GM21390 (cell line): ENCODE measurements around the gene DAPK1.

Experiments used
- ATAC-seq: cut with Tn5 transposase; IDR thresholded peaks from one replicate; pipeline ENCODE4 v1.9.1; 2021; ENCODE audit not compliant: unreplicated experiment

Gene DAPK1

DNA sequence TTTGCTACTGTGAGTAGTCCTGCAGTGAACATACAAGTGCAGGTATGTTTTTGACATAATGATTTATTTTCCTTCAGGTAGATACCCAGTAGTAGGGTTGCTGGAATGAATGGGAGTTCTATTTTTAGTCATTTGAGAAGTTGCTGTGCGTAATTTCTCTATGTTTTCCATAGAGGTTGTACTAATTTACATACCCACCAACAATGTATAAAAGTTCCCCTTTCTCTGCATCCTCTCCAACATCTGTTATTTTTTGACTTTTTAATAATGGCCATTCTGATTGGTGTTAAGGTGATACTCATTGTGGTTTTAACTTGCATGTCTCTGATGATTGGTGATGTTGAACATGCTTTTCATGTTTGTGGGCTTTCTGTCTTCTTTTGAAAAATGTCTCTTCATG lies 163.6 kb downstream of the DAPK1 start:
- ATAC-seq, result no peak

DNA sequence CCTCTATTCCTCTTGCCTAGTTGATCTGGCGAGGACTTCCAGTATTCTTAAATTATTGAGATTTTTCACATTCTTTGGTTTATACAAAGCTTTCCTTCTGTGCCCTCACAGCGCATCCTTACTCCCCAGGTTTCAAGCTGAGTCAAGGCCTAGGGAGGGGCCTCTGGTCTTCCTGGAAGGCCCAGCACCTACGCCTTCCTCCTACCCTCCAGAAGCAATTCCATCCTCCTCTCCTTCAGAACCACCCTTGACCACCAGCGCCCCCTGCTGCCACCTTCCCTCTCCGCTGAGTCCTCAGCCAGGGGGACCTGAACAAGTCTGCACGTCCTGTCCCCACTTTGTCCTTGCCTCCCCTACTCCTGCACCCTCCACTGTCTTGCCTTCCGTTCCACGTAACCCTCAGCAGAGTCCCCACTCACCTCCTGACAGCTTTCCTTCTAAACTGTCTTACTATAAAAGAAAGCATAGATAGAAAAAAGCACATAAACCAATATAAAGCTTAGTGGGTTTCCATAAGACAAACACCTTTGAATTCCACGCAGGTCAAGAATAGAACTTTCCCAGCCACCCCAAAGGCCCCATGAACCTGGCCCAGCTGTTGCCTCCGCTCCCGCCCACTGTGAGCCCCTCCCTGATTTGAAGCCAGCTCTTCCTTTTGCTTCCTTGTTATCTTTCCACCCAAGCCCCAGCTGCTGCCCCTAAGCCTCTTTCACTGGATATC lies 165.3 kb downstream of the DAPK1 start:
- no peak for ATAC-seq

DNA sequence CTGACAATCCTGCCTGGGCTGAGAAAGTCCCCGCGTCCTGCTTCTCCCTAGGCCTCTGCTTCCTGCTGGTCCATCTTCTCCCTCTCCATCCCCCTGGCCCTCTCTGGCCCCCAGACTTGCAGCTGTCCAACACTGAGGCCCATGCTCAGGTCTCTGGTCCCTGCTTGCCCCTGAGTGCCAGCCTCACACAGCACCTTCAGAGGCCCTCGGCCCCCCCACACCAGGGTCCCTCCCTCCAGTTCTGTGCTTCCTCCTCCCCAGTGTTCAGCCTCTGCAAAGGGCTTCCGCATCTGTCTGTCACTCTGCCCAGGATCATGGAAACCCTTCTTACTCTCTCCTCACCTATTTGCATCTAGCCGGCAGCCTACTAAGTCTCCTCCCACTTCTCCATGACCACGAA lies 165.9 kb downstream of the DAPK1 start:
- ATAC-seq, result no peak

DNA sequence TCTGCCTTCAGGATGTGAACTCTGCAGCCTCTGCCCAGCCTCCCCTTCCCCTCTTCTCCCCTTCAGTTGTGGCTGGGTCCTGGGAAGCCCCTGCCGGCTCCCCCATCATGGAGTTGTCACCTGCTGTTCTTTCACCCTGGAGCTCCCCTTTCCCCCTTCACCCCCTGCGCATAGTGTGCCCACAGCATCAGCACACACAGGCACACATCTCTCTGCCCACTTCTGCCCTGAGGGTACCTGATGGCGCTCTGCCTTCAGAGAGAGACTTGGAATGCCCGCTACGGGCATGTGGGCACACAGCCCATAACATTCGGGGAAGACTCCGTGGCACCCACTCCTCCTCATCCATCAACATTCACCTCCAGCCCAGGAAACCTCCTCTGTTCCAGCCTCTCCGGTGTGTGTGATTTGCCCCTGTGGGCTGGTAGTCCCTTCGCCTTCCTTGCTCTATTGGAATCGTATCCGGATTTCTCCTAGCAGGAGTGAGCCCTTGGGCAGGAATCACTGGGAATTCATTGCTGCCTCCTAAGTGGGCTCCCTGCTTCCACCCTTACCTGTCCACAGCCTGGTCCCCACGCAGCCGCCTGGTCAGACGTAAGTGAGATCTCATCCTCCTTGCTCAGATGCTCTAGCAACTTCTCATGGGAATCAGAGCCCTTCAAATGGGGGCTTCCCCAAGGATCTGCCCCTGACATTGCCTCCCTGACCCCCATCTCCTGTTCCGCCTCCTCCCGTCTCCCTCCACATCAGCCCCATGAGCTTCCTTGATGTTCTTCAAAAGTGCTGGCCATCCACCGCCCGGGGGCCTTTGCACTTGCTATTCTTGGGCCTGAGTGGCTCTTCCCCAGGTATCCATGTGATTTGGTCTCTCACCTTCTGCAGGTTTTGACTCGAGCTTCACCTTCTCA lies 166.7 kb downstream of the DAPK1 start:
- no peak for ATAC-seq

DNA sequence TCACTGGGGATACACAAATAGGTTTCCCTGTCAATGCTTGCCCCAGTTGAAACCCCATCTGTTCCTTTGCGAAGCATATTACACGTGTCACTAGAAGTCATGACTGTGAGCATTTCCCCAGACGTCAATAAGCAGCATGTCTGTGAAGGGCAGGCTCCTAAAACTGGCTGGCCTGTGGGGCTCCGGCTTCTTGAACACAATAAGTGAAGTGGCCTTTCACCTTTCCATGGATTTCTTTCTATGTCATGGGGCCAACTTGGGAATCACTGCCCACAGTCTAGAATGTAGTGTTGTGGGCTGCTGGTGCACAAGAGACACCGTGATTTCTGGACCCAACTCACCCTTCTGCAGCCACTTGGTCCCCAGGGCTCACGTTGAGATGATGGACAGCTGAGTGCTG lies 167.8 kb downstream of the DAPK1 start:
- ATAC-seq, result no peak

DNA sequence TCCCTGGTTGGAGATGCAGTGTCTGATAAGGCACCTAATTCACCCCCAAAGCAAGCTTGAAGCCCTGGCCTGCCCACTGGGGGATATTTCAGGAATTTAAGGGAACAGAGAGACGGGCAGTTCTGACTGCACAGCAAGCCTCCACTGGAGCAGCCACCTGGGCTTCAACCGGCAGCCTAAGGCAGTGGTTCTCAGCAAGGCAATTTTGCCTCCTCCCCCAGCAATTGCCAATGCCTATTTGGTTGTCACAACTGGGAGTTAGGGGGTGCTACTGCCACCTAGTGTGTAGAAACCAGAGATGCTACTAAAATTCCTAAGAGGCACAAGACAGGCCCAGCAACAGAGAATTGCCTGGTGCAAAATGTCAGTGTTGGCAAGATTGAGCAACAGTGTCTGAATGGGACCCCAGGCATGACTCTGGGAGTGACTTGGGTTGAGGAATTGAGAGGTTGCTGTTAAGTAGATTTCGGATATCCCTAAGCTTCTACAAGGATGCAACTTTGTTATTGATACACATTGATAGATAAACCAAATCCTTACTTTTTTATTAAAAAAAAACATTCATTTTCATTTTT lies 169.6 kb downstream of the DAPK1 start:
- no peak for ATAC-seq

DNA sequence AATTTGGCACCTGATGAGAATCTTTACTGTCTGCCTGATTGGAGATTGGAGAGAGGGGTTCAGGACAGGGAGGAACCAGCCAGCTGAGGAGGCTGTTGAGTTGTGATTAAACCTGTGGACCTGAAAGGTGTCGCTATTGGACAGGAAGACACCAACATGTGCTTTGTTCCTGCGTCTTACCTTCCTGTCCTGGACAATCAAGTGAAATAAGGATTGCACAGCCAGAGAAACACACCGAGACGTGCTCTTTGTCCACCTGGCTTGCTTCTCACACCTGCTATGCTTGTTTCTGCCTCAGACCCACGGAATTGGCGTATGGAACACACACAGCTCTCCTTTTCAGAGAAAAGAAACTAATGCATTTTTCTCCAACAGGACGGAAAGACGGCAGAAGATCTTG lies 170.6 kb downstream of the DAPK1 start:
- ATAC-seq, result no peak

DNA sequence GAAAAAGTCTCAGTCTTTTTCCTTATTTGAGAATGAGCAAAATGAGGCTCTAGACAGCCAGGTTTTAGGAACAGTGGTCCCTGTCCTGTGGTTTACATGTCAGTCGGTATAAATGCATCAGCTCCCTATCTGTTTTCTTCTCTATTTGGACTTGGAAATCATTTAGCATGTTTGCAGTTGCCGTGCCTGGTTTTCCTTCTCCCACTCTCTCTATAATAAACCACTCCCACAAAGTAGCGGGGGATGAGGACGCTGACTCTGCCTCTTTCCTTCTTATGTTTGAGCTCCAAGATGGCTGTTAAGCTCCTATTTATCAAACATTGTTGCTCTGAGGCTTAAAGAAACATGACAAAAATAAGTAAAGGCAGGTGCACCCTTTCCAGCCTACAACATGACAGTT lies 171.1 kb downstream of the DAPK1 start:
- no peak for ATAC-seq

DNA sequence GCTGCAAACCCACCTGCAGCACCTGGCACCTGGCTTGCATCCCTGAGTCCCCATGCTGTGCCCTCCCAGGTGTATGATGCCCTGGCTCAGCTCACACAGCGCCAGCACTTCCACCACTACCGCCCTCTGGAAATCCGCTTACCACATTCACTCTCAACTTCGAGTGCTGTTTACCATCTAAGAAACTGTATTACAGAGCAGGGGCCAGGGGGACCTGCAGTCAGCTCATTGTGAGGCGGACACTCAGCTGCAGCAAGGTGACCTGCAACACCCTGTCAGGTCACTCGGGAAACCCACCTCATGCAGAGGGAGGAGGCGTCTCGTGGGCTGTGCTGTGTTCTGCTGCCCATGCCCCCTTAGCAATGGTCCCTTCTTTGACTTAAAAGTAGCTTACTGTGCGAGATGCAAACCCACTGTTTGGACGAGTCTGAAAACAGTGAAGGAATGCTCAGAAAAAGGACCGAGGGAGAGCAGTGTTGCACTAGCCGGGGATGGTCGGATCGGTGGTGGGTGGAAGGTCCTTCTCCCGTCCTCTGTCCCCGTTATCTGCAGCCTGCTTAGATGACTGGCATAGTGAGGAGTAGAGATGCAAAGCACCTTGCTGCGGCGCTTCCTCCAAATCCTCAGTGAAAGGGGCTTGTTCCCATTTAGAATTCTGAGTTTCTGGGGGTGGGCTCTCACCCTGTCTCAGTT lies 173.1 kb downstream of the DAPK1 start:
- ATAC-seq, result no peak

DNA sequence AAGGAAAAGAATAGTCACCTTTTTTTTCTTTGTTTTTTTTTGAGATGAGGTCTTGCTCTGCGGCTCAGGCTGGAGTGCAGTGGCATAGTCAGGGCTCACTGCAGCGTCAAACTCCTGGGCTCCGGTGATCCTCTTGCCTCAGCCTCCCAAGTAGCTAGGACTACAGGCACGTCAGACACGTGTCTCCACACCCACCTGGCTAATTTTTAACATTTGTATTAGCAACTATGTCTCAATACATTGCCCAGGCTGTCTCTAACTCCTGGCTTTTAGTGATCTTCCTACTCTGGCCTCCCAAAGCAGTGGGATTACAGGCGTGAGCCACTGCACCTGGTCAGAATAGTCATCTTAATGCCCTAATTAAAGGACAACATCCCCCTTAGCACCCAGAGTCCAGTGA lies 173.8 kb downstream of the DAPK1 start:
- no peak for ATAC-seq

DNA sequence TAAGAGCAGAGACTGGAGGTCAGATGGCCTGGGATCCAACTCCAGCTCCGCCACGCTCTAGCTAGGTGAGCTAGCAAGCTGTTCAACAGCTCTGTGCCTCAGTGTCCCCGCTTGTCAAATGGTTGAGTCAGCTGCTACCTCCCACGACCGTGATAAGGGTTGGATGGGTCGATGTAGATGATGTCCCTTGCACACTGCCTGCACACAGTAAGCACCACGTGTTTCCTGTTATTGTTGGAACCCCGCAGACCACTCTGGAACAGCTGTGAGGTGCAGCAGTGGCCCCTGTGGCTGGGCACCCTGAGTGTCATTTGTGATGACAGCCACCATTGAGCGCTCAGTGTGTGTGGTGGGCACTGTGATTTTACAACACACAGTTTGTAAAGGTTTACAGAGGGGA lies 174.3 kb downstream of the DAPK1 start:
- no peak for ATAC-seq

DNA sequence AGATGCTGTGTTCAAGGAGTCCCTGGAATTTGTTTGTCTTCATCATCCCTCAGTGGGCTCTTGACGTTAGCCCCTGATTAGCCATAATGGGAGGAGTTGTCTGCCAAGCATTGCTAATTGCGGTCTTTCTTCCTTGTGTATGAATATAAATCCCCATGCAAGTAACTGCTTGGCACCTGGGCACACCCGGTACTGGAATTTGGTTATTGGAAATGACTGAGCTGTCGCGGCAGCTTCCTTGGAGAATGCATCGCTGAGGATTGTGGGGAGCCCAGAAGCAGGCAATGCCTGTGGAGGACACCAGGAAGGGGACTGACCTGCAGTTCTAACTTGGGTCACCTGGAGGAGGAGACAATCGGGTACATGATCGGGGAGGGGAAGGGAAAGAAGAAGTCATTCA lies 174.9 kb downstream of the DAPK1 start:
- no peak for ATAC-seq

DNA sequence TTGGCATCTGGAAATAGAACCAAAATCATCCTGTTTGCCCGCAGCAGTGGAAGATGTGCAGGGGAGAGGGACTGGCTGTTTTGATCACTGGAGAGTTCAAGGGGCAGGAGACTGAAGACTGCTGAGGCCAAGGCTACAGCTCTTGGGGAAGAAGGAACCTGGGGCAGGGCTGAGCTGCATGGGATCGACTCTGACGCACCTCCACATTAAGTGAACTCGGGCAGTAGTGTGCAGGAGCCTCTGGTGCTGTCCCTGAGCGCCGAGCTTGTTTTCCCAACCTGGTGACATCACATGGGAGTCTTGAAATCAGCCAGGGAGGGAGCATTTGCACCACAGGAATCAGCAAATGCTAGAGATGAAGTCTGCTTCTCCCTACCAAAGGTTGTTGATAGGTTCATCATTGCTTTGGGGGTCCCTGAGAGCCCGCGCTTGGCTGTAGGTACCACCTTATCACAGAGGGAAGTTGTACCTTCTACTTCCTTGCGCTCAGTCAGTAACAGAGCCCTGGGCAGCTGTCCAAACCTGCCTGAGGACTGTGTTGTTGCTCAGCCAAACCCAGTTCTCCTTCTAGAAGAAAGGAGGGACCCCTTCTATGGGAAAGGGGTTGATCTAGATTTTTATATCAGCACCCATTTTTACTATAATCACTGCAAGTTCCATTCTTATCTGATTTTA lies 175.9 kb downstream of the DAPK1 start:
- no peak for ATAC-seq

DNA sequence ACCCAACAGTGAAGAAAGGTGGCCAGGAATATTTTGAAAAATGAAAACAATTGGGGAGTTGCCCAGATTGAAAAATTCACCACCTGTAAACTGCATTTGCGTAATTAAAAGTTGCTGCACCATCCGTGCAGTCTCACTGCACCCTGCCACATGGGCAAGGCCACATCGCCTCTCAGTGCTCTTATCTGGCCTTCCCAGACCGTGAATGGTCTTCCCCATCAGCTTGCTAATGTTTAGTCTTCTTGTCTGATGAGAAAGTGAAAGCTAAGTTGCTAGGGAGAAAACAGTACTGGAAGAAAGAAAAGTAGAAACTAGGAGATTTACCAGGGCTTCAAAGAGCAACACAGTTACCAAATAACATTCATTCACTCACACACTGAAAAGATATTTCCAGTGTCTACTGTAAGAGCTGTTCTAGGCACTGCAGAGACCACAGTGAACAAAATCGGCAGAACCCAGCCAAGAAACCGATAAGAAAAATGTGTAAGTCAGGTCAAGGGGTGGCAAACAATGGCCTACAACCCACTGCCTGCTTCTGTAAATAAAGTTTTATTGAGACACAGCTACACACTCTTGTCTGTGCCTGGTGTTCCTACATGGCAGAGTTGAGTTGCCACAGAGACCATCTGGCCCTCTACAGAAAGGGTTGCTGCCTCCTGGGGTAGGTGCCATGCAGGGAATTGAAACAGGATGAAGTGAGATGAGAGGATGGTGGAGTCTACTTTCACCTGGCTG lies 177.1 kb downstream of the DAPK1 start:
- ATAC-seq, result no peak

DNA sequence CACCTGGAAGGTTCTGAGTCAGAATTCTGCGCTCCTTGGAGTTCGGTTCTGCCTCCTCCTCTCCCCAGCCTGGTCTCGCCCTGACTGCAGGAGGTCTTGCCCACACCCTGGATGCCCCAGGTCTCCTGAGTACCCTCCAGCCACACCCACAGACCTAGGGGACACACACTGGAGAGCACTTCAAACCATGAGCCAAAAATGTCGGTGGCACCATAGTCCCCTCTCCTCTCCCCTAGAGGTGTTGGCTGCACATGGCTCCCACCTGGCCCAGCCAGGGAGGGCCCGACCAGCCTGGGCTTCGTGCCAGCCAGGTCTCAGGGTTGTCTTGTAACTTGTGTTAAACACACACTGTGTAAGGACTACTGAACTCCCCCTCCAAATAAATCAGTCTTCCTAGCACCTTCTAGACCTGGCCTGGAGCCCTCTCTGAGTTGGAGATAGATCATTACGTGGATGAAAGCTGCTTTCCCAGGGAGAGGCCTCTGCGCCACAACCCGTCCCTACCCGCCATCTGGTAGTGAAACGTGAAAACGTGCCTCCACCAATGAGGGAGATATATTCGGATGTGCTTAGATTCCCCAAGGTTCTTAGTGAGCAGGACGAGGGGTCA lies 178.3 kb downstream of the DAPK1 start:
- no peak for ATAC-seq

DNA sequence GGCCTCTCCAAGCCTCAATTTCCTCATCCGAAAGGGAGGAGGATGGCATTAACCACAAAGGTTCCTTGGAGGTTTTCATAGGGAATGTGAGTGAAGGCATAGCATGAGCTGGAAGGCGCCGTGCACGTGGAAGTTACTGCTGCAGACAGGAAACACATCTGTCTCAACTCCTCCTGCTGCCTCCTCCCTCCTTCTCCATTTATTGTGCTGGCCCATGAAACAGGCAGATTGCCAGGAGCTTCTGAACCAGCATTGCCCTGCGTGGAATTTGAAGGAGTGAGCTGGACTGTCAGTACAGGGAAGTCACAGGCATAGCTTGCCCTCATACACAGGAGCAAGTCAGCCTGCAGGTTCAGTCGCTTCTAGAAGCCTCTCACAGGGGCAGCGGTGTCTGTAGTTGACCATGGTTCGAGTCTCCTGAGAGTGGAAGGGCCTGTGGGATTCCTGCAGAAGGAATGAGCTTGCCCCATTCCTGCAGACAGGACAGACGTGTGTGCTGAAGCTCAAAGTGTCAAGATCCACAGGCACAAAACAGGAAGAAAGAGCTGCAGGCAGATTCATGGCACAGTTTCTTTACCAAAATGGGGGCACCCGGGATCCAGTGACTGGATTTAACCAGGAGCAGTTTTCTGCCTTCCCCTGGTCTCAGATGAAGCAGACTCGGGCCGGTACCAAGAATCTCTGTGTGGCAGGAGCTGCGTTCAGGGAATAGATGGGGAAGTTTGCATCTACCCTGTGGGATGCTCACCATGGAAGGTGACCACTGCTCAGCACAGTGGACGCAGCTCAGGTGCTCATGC lies 179.5 kb downstream of the DAPK1 start:
- ATAC-seq, result no peak

DNA sequence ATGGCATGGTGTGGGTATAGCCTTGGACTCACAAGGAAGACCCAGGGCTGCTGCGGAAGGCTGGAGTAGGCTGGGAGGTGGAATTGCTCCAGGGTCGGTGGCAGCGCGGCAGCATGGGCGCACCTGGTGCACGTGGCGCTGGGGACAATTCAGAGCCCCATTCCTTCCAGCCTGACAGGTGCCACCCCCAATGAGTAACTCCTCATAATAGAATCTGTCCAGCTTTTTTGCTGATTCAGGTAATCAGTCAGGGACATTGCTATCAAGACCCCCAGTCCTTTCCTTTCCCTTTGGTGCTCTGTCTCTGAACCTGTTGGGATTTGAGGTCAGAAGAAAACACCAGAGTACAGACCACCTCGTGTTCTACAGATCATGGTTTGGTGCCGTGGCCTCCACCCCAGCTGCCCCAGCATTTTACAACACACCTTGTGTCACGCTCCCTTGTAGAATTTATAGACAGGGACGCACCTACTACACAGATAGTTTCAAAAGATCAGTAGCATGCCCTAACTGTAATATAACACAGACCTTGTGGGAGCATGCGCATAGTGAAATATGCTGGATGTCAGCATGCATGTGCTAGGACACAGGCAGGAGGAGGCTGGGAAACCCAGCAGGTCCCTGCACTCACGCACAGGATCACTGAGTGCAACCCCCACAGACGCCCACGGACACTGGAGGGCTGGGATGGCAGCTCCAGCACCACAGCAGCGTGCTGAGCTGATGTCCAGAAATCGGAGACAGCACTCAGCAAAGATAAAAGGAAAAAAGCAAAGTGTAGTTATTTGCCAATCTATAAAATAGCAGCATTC lies 180.3 kb downstream of the DAPK1 start:
- no peak for ATAC-seq

DNA sequence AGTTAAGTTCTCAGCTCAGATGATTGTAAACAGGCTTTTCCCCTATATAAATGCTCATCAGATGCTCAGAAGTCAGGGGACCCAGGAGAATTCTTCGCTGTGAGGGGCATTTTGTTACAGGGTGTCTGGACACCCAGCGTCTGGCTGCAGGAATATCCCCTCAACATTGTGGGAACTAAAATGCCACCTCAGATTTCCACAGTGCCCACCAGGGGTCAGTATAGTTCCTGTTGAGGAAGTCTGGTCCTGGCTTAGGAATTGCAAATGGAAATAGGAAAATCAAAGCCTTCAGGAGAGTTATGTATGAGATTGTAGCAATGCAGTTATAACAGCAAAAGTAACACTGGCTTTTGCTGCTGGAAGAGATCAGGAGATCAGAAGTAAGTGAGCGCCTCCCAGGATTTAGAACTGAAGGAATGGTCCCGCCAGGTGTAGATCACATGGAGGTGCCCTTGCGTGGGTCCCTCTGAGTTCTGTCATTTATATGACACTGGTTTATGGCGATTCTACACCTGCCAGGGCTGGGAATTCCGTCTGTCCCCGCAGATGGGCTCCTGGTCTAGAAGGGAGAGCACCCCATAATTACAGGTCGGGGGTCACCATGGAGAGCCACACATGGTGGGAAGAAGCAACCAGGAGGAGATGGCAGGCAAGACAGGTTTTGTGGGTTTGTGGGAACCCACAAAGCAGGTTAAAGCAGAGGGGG lies 181.1 kb downstream of the DAPK1 start:
- no peak for ATAC-seq
